H1 (cell line): ENCODE results near the gene SH2D7. TPM values are rescaled to one million over a fixed set of nuclear protein-coding genes. Genes with fewer than 3 reads are reported as not detected.

ENCODE experiments used
- BRCA1 ChIP-seq: IDR thresholded peaks from 2 replicates; pipeline ENCODE4 v1.6.1; 2012; ENCODE audit warnings: low read depth, low read length, improper control_type of control experiment
- EGR1 ChIP-seq: IDR thresholded peaks from 2 replicates; pipeline ENCODE4 v1.6.1; 2011; ENCODE audit warnings: low read depth, low read length, borderline replicate concordance
- EP300 ChIP-seq, 2 experiments: IDR thresholded peaks; 1 replicate in 1 of 2; 2 replicates in 1 of 2; pipeline ENCODE4 v1.6.1; 2011 to 2012; ENCODE audit warnings: low read depth in 2 of 2, low read length in 2 of 2, mild to moderate bottlenecking in 2 of 2, borderline replicate concordance in 1 of 2, inconsistent platforms in 1 of 2, moderate library complexity in 1 of 2
- JUN ChIP-seq: IDR thresholded peaks from 2 replicates; pipeline ENCODE4 v1.6.1; 2011; ENCODE audit warnings: low read depth, mild to moderate bottlenecking, improper control_type of control experiment, low read length
- SAP30 ChIP-seq: fragments of 300-600 bp; sonication (generic); IDR thresholded peaks from 2 replicates; pipeline ENCODE4 v1.7.1; 2012; ENCODE audit warnings: low read length, moderate library complexity, mild to moderate bottlenecking, inconsistent platforms; ENCODE audit not compliant: insufficient read depth, insufficient replicate concordance
- SRF ChIP-seq: IDR thresholded peaks from 2 replicates; pipeline ENCODE4 v1.6.1; 2011; ENCODE audit warnings: mild to moderate bottlenecking, low read depth, low read length, moderate library complexity
- polyA plus RNA-seq, 7 experiments: library from polyadenylated mRNA; depleted of rRNA in 3 of 7; stranded (reverse) in 5 of 7; unstranded in 2 of 7; fragments of >200 nt in 5 of 7; fragments of 200-250 nt in 2 of 7; gene quantifications; 1 replicate in 5 of 7; 2 replicates in 1 of 7; 4 replicates in 1 of 7; pipeline versions ENCODE4 v1.2.1 to v1.2.3, GENCODE V29; 2011 to 2013; ENCODE audit warnings: missing spikeins in 2 of 7, mixed read lengths in 2 of 7
- total RNA-seq: library from RNA; stranded (reverse); fragmentation: NEBNext Ultra II Directional; extraction: Animal tissue kit (Norgen Biotek cat#: 25700); gene quantifications from 2 replicates; pipeline ENCODE4 v1.2.1, GENCODE V29; 2021
- TF ChIP-seq, protein P1 (sequence below): fragments of 300-600 bp; sonication (generic); IDR thresholded peaks from 2 replicates; pipeline ENCODE4 v1.7.1; 2012; ENCODE audit warnings: low read length, moderate library complexity, mild to moderate bottlenecking, inconsistent platforms; ENCODE audit not compliant: insufficient replicate concordance

Gene SH2D7
- total and polyA plus RNA-seq, 2 of the 8 experiments (the other 6 are each of a cell fraction or from before 2014, with no cell fraction given), result not detected

GRCh38 chr15:78085928-78086327, 6.4 kb upstream of the SH2D7 start (continued):
- TF ChIP-seq, protein P1, sequence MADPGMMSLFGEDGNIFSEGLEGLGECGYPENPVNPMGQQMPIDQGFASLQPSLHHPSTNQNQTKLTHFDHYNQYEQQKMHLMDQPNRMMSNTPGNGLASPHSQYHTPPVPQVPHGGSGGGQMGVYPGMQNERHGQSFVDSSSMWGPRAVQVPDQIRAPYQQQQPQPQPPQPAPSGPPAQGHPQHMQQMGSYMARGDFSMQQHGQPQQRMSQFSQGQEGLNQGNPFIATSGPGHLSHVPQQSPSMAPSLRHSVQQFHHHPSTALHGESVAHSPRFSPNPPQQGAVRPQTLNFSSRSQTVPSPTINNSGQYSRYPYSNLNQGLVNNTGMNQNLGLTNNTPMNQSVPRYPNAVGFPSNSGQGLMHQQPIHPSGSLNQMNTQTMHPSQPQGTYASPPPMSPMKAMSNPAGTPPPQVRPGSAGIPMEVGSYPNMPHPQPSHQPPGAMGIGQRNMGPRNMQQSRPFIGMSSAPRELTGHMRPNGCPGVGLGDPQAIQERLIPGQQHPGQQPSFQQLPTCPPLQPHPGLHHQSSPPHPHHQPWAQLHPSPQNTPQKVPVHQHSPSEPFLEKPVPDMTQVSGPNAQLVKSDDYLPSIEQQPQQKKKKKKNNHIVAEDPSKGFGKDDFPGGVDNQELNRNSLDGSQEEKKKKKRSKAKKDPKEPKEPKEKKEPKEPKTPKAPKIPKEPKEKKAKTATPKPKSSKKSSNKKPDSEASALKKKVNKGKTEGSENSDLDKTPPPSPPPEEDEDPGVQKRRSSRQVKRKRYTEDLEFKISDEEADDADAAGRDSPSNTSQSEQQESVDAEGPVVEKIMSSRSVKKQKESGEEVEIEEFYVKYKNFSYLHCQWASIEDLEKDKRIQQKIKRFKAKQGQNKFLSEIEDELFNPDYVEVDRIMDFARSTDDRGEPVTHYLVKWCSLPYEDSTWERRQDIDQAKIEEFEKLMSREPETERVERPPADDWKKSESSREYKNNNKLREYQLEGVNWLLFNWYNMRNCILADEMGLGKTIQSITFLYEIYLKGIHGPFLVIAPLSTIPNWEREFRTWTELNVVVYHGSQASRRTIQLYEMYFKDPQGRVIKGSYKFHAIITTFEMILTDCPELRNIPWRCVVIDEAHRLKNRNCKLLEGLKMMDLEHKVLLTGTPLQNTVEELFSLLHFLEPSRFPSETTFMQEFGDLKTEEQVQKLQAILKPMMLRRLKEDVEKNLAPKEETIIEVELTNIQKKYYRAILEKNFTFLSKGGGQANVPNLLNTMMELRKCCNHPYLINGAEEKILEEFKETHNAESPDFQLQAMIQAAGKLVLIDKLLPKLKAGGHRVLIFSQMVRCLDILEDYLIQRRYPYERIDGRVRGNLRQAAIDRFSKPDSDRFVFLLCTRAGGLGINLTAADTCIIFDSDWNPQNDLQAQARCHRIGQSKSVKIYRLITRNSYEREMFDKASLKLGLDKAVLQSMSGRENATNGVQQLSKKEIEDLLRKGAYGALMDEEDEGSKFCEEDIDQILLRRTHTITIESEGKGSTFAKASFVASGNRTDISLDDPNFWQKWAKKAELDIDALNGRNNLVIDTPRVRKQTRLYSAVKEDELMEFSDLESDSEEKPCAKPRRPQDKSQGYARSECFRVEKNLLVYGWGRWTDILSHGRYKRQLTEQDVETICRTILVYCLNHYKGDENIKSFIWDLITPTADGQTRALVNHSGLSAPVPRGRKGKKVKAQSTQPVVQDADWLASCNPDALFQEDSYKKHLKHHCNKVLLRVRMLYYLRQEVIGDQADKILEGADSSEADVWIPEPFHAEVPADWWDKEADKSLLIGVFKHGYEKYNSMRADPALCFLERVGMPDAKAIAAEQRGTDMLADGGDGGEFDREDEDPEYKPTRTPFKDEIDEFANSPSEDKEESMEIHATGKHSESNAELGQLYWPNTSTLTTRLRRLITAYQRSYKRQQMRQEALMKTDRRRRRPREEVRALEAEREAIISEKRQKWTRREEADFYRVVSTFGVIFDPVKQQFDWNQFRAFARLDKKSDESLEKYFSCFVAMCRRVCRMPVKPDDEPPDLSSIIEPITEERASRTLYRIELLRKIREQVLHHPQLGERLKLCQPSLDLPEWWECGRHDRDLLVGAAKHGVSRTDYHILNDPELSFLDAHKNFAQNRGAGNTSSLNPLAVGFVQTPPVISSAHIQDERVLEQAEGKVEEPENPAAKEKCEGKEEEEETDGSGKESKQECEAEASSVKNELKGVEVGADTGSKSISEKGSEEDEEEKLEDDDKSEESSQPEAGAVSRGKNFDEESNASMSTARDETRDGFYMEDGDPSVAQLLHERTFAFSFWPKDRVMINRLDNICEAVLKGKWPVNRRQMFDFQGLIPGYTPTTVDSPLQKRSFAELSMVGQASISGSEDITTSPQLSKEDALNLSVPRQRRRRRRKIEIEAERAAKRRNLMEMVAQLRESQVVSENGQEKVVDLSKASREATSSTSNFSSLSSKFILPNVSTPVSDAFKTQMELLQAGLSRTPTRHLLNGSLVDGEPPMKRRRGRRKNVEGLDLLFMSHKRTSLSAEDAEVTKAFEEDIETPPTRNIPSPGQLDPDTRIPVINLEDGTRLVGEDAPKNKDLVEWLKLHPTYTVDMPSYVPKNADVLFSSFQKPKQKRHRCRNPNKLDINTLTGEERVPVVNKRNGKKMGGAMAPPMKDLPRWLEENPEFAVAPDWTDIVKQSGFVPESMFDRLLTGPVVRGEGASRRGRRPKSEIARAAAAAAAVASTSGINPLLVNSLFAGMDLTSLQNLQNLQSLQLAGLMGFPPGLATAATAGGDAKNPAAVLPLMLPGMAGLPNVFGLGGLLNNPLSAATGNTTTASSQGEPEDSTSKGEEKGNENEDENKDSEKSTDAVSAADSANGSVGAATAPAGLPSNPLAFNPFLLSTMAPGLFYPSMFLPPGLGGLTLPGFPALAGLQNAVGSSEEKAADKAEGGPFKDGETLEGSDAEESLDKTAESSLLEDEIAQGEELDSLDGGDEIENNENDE, result no peak
- TF ChIP-seq EP300 (IDR thresholded peaks at IDR 0.05; ENCODE audit: borderline replicate concordance in 1 of 2, low read depth in 2 of 2, low read length in 2 of 2), result no peak
- TF ChIP-seq JUN, result no peak
- TF ChIP-seq SAP30, result no peak
- no peak for TF ChIP-seq EGR1
- no peak for TF ChIP-seq BRCA1
- no peak for TF ChIP-seq SRF
